CD14-positive monocyte (primary cell): ENCODE measurements around the gene NUP93. TPM values are rescaled to one million over a fixed set of nuclear protein-coding genes. Genes with fewer than 3 reads are reported as not detected.

ENCODE experiments used
- DNase-seq, 3 donors: peaks; one replicate each; pipeline ENCODE4 v3.0.0-alpha.2; 2011 to 2022
- H2AFZ ChIP-seq: 2 replicates; pipeline ENCODE4 v1.6.0; 2012; ENCODE audit warnings: mild to moderate bottlenecking, low read depth, low read length, inconsistent platforms; ENCODE audit not compliant: insufficient read depth, poor library complexity, severe bottlenecking
- H3K27ac ChIP-seq, 2 donors: 1 replicate in 1 of 2; 2 replicates in 1 of 2; pipeline ENCODE4 v1.5.1; 2012 to 2013; ENCODE audit warnings: low read length in 2 of 2, control low read depth in 1 of 2, inconsistent platforms in 1 of 2, low read depth in 1 of 2, mild to moderate bottlenecking in 1 of 2
- H3K27me3 ChIP-seq, 2 donors: one replicate each; pipeline versions ENCODE4 v1.6.0 to v1.6.1; 2011 to 2013; ENCODE audit warnings: low read length in 2 of 2; ENCODE audit not compliant: control insufficient read depth in 2 of 2, insufficient read depth in 2 of 2
- H3K36me3 ChIP-seq, 2 donors: replicated peaks in 1 of 2; 1 replicate in 1 of 2; 2 replicates in 1 of 2; pipeline versions ENCODE4 v1.5.1 to v1.6.1; 2012 to 2013; ENCODE audit warnings: low read length in 2 of 2, control low read depth in 1 of 2, inconsistent platforms in 1 of 2, mild to moderate bottlenecking in 1 of 2; ENCODE audit not compliant: insufficient read depth in 2 of 2, control insufficient read depth in 1 of 2
- H3K4me1 ChIP-seq, 2 donors: 1 replicate in 1 of 2; 2 replicates in 1 of 2; pipeline versions ENCODE4 v1.5.1 to v1.6.1; 2012 to 2013; ENCODE audit warnings: low read length in 2 of 2, control low read depth in 1 of 2, inconsistent platforms in 1 of 2, mild to moderate bottlenecking in 1 of 2, moderate library complexity in 1 of 2; ENCODE audit not compliant: insufficient read depth in 2 of 2, control insufficient read depth in 1 of 2
- H3K4me2 ChIP-seq: replicated peaks from 2 replicates; pipeline ENCODE3; 2012; ENCODE audit warnings: low read length, moderate library complexity, mild to moderate bottlenecking; ENCODE audit not compliant: poor library complexity, severe bottlenecking; ENCODE audit errors: extremely low read depth
- H3K4me3 ChIP-seq, 3 experiments: fragments of 200-600 bp in 1 of 3; sonication (generic) in 1 of 3; replicated peaks in 1 of 3; 1 replicate in 2 of 3; 2 replicates in 1 of 3; pipeline ENCODE4 v1.5.1; 2011 to 2013; ENCODE audit warnings: low read length in 3 of 3, mild to moderate bottlenecking in 3 of 3, control low read depth in 2 of 3, low read depth in 2 of 3, inconsistent platforms in 1 of 3, moderate library complexity in 1 of 3
- H3K79me2 ChIP-seq: 2 replicates; pipeline ENCODE4 v1.6.0; 2012; ENCODE audit warnings: mild to moderate bottlenecking, control low read depth, inconsistent platforms, low read length, moderate library complexity; ENCODE audit not compliant: insufficient read depth
- H3K9ac ChIP-seq: 2 replicates; pipeline ENCODE4 v1.6.0; 2017; ENCODE audit warnings: low read length, mild to moderate bottlenecking; ENCODE audit not compliant: insufficient read depth, poor library complexity, severe bottlenecking
- H3K9me3 ChIP-seq, 2 donors: replicated peaks in 1 of 2; 1 replicate in 1 of 2; 2 replicates in 1 of 2; pipeline versions ENCODE4 v1.5.1 to v1.6.1; 2012 to 2013; ENCODE audit warnings: low read length in 2 of 2, control low read depth in 1 of 2; ENCODE audit not compliant: control insufficient read depth in 1 of 2, insufficient read depth in 1 of 2
- H4K20me1 ChIP-seq: 2 replicates; pipeline ENCODE4 v1.6.0; 2012; ENCODE audit warnings: mild to moderate bottlenecking, low read length, control low read depth, moderate library complexity; ENCODE audit not compliant: insufficient read depth
- H3K27ac Mint-ChIP-seq, 7 donors: one replicate each; pipeline ENCODE4 v1.8.0; 2020; ENCODE audit warnings: mild to moderate bottlenecking in 7 of 7, mixed read lengths in 7 of 7, moderate library complexity in 6 of 7, inconsistent platforms in 2 of 7
- H3K27me3 Mint-ChIP-seq, 3 donors: one replicate each; pipeline ENCODE4 v1.8.0; 2021 to 2022; ENCODE audit warnings: low read depth in 3 of 3, mild to moderate bottlenecking in 3 of 3, mixed read lengths in 3 of 3, moderate library complexity in 3 of 3, inconsistent platforms in 1 of 3
- H3K36me3 Mint-ChIP-seq, 2 donors: one replicate each; pipeline ENCODE4 v1.8.0; 2020; ENCODE audit warnings: mixed read lengths in 2 of 2, inconsistent platforms in 1 of 2, mild to moderate bottlenecking in 1 of 2
- H3K4me1 Mint-ChIP-seq: one replicate; pipeline ENCODE4 v1.8.0; 2020; ENCODE audit warnings: mild to moderate bottlenecking, mixed read lengths
- H3K4me3 Mint-ChIP-seq, 2 donors: one replicate each; pipeline ENCODE4 v1.8.0; 2020; ENCODE audit warnings: mild to moderate bottlenecking in 2 of 2, mixed read lengths in 2 of 2, moderate library complexity in 1 of 2
- H3K9me3 Mint-ChIP-seq, 7 donors: one replicate each; pipeline ENCODE4 v1.8.0; 2020 to 2022; ENCODE audit warnings: mixed read lengths in 7 of 7, mild to moderate bottlenecking in 6 of 7, moderate library complexity in 6 of 7, inconsistent platforms in 2 of 7
- CTCF ChIP-seq: fragments of 200-600 bp; IDR thresholded peaks from one replicate; pipeline ENCODE4 v1.8.0; 2022; ENCODE audit warnings: antibody characterized with exemption, mild to moderate bottlenecking
- WGBS: methylation state at CpG from one replicate; pipeline ENCODE4 v1.1.5; 2013; ENCODE audit warnings: missing lambda C conversion rate; ENCODE audit not compliant: insufficient coverage; 5-methylcytosine and 5-hydroxymethylcytosine counted together
- intact Hi-C, 2 donors: fragments of 100-400 bp; cut with micrococcal nuclease; formaldehyde crosslinking; loops; one replicate each; pipeline versions ENCODE4 v1.15.0 to v1.15.1; 2023
- polyA plus RNA-seq, 3 donors: library from polyadenylated mRNA; depleted of rRNA in 1 of 3; unstranded in 2 of 3; stranded (reverse) in 1 of 3; fragments of 300-500 nt in 2 of 3; fragments of >200 nt in 1 of 3; fragmentation: Illumina TruSeq in 2 of 3; gene quantifications; 1 replicate in 2 of 3; 2 replicates in 1 of 3; pipeline ENCODE4 v1.2.3, GENCODE V29; 2012 to 2021

NUP93 gene
- polyA plus RNA-seq, 3 donors = 46.6 to 77.7 (median 59.4) TPM

DNA sequence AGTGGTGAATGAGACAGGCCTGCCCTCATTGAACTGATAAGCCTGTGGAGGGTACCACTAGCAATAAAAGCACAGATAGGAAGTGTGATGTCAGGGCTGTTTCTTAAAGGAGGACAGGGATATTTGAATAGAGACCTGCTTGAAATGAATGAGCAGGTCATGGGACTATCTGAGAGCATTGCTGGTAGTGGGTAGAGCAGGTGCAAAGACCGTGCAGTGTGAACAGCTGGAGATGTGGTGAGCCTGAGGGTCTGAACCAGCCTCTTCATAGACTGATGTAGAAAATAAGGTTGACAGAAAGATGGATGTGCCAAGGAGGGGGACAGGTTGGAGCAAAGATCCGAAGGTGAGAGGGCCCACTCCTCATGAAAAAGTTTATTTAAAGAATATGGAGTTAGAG, 2.4 kb downstream of the NUP93 start:
- Histone ChIP-seq H3K79me2 (peaks cover 72% of the 10 kb centered on the region), H3K36me3 (no peaks in the 10 kb centered on the region), H2AFZ (no peak overlapping the region), H3K9me3 (no peaks in the 10 kb centered on the region), H4K20me1 (peaks cover 31% of the 10 kb centered on the region), H3K27me3 (no peaks in the 10 kb centered on the region), H3K4me3 (no peak overlapping the region), H3K4me1 (peaks cover 32 to 52% of the 10 kb centered on the region in 2 donors), H3K4me2 (no peak overlapping the region), H3K27ac (no peak overlapping the region), H3K9ac (no peak overlapping the region)
- no peak for TF ChIP-seq CTCF
- Mint-ChIP-seq H3K4me3 (no peak overlapping the region), H3K27me3 (no peaks in the 10 kb centered on the region), H3K27ac (no peak overlapping the region), H3K36me3 (peaks cover 6 to 7% of the 10 kb centered on the region in 2 donors), H3K9me3 (no peaks in the 10 kb centered on the region), H3K4me1 (peaks cover 21% of the 10 kb centered on the region)
- 100% methylated on average over 1 of the region's 2 CpGs for WGBS
- DNase-seq = no peak
- intact Hi-C loops = no loop called here

- Histone ChIP-seq H2AFZ (no peak overlapping the region), H3K79me2 (peaks cover 76% of the 10 kb centered on the region), H3K4me2 (no peak overlapping the region), H3K9ac (no peak overlapping the region), H3K27ac (no peak overlapping the region), H3K36me3 (no peaks in the 10 kb centered on the region), H3K27me3 (no peaks in the 10 kb centered on the region), H3K4me1 (peaks cover 32 to 52% of the 10 kb centered on the region in 2 donors), H4K20me1 (peaks cover 35% of the 10 kb centered on the region), H3K4me3 (no peak overlapping the region), H3K9me3 (no peaks in the 10 kb centered on the region)
- H3K9me3 Mint-ChIP-seq = no peaks in the 10 kb centered on the region
- peaks cover 8 to 9% of the 10 kb centered on the region in 2 donors for H3K36me3 Mint-ChIP-seq
- WGBS = 100% methylated on average over 1 of the region's 1 CpG
- H3K4me1 Mint-ChIP-seq = peaks cover 22% of the 10 kb centered on the region
- no peaks in the 10 kb centered on the region for H3K27me3 Mint-ChIP-seq
- no peak overlapping the region for H3K4me3 Mint-ChIP-seq
- no peak overlapping the region for H3K27ac Mint-ChIP-seq
- no peak for TF ChIP-seq CTCF
- DNase-seq = peak in 1 of 3 donors; percentile 56
- intact Hi-C loops = no loop called here
These were observed 2.9 kb downstream of the NUP93 start for GRCh38 chr16:56732832-56733231.
